Stimulated activated CD8-positive, alpha-beta memory T cell treated with anti-CD3 and anti-CD28 coated beads, Interleukin-12 subunit alpha, Interleukin-12 subunit beta, amount 100 ng/mL, for 4 hours (primary cell): ENCODE results near the gene SMCO4.

Experiments
- DNase-seq: peaks from one replicate; pipeline ENCODE4 v3.0.0-alpha.2; 2020; ENCODE audit warnings: low read depth

The SMCO4 gene

GRCh38 chr11:93504110-93505095 lies 38.8 kb downstream of the SMCO4 start:
- DNase-seq, result no peak

- DNase-seq, result no peak
Measured at GRCh38 chr11:93501856-93502255, 41.3 kb downstream of the SMCO4 start.

DNA sequence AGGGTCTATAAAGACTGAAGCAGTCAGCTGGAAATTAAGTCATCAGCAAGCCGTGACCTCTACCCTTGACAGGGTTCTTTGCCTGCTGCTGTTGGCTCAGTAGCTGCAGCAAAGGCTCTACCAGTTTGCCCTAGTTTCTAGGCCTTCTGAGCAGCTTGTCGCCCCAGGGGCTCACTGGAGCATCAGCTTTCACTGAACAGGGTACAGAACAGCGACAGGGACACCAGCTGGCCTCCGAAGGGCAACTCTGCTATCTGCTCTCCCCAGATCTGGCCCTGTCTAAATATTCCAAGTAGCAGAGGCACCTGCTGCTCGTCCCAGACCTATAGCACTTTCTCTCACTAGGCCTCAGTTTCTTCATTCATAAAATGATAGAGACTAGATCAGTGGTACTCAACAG lies 42.4 kb downstream of the SMCO4 start:
- no peak for DNase-seq

GRCh38 chr11:93498641-93499040 lies 44.5 kb downstream of the SMCO4 start:
- DNase-seq, result no peak

GRCh38 chr11:93498161-93498560 lies 45.0 kb downstream of the SMCO4 start:
- no peak for DNase-seq

- DNase-seq, result no peak
Measured at GRCh38 chr11:93497596-93497995, 45.6 kb downstream of the SMCO4 start.

GRCh38 chr11:93494357-93494756 lies 48.8 kb downstream of the SMCO4 start:
- DNase-seq, result no peak

GRCh38 chr11:93493252-93493897 lies 49.8 kb downstream of the SMCO4 start:
- DNase-seq, result no peak

DNA sequence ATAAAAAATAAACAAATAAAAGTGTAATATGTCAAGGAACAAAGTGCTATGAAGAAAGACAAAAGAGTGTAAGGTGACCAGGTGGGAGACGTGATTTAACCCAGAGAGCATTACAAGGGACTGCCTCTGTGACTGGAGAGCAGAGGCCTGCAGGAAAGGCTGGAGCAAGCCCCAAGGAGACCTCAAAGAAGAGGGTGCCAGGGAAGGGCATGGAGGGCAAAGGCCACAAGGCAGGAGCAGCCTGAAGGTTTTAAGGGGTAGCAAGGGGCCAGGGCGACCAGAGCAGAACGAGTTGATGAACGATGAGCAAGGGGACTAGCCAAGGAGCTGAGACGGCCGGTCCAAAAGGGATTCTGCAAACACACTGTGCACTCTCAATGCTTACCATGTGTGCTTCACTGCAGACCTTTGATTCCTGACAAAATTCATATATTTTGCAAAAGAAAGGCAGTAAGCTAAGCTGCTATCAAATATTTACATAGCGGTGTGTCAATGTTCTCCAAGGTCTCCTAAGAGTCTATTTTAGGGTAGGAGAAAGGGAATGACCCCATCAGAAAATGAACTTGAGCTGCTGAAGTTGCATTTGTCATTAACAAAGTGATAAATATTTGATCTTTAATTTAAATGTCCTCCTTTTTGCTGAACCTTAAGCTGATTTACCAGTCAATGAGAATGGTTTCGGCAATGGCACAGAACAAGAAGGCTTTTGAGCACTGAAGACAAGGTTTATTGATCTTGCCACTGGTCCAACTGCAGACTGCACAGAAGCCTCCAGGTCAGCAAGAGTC lies 50.5 kb downstream of the SMCO4 start:
- DNase-seq, result no peak

- DNase-seq, result no peak
Measured at GRCh38 chr11:93491973-93492372, 51.2 kb downstream of the SMCO4 start.

DNA sequence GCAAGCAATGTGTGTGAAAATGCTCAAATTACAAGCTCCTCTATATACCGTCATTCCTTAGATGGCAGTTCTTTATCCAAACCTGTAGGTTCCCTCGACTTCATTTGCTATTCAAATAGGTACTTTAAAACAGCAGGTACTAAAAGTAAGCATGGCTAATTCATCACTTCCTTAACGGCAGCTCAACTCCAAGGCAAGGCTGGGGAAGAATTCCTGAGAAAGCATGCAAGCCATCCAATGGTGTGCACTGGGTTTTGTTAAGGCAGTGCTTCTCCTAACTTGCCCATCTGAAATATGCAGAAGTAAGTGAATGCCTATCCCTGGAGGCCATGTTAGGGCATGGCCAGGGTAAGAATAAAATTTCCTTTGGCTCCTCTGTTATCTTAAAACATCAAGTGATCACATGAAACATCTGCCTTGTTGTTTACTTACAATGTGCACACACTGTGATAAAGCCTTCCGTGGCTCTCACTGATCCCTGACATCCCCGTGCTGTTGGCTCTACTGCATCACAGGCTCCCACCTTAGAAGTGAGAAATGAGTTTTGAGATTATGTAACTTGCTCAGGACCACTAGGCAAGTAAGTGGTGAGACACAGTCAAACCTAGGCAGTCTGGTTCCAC lies 52.1 kb downstream of the SMCO4 start:
- DNase-seq, result no peak

DNA sequence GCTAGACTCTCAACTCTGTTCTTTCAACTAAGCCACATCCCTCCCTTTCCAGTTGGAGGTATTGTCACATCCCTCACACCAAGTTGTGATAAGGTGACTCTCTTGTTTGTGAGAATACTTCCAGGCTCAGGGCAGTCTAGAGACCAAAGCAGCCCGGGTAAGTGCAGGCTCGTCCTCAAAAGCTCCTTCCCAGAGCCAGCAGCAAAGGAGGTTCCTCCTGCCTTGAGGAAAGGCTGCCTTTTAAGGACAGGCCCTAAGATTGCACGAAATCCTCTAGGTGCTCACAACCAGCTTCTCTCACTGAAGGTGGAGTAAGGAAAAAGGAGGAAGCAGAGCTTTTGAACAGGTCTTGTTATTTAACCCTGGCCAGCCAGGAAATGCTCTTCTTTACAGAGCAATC lies 53.4 kb downstream of the SMCO4 start:
- no peak for DNase-seq

DNA sequence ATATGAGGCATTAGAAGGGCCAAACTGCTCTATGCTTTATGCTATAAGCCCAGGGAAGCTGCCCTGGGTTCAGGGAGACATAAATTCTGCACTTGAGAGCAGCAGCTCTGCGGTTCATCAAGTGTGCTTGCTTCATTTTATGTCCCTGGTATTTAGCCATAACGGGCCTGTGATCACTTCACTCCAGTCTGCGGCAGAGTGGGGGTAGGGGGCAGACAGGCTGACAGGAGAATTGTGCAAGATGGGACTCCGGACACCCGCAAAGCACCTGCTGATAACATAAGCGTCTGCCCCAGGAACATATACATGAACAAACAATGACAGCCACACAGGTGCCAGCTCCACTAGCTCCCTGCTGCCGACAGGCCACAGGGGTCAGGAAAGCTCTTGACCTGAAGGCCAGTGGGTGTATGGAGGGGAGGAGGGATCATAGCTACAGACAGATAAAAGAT lies 56.1 kb downstream of the SMCO4 start:
- no peak for DNase-seq

DNA sequence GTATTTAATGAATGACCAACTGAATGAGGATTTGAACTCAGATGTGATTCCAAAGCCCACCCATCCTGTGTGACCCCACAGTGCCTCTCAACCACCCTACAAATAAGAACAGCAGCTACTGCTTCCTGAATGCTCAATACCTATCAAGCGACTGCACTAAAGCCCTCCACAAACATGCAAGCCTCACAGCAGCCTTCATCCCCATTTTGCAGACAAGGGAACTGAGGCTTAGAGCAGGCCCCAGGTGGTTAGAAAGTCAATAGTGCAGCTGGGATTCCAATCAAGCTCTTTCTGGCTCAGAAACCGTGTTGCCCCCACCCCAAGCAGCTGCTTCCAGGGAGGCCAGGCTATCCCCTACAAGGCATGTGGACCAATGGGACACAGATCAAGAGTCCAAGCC lies 57.2 kb downstream of the SMCO4 start:
- no peak for DNase-seq

GRCh38 chr11:93484716-93485115 lies 58.5 kb downstream of the SMCO4 start:
- DNase-seq, result no peak

DNA sequence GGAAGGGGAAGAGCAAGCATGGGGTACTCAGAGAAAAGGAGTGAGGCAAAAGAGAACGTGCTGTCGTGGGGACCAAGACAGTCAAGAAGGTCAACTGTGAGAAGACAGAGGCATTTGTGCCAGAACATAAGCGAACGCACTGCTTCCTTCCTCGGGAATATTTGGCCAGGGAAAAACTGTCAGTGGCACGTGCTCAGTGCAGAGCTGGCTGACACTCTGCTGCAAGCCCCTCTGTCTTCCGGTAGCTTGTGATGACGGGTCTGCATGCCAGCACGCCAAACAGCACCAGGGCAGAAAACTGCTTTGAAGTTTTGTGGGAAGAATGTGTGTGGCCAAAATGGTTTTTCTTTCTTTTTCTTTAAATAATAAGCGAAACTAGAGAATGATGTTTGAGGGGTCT lies 60.6 kb downstream of the SMCO4 start:
- DNase-seq, result no peak

GRCh38 chr11:93481696-93482095 lies 61.5 kb downstream of the SMCO4 start:
- DNase-seq, result no peak

DNA sequence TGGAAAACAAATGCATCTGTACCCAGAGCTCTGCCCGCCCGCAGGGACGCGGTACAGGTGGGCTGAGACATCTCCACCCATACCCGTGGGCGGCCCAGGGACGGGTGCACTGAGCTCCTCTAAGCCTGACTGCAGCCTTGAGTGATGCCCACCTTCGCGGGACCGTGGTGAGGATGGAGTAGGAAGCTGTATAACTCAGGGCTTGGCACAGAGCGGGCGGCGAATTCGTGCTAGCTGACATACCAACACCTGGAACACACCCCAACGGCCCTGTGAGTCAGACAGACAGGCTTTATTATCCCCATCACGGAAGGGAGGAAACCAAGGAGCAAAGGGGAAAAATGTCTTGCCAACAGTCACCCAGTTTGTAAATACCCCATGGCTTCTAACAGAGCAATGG lies 61.9 kb downstream of the SMCO4 start:
- DNase-seq, result no peak

GRCh38 chr11:93480756-93481155 lies 62.4 kb downstream of the SMCO4 start:
- DNase-seq, result no peak

DNA sequence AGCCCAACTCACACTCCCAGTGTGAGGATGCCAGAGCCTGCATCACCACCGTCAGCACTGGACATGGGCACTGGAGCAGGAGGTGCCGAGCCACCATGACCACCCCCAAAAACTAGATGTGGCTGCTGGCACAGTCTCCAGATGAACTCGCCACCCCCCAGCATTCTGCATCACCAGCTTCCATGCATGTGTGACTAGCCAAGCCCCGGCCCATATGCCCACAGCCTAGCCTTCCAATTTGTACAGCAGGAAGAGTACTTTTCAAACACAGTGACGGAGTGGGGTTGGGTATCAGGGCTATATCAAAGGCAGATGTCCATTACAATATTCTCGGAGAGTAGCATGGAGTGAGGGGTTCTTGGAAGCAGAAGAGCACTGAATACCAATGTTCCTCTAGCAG lies 62.9 kb downstream of the SMCO4 start:
- no peak for DNase-seq

- no peak for DNase-seq
Measured at GRCh38 chr11:93478841-93479240, 64.3 kb downstream of the SMCO4 start.

- no peak for DNase-seq
Measured at GRCh38 chr11:93477684-93478234, 65.4 kb downstream of the SMCO4 start.
